ENCODE results near the gene ATAT1. TPM values are rescaled to one million over a fixed set of nuclear protein-coding genes. Genes with fewer than 3 reads are reported as not detected.

ATAT1 gene
- total and polyA plus RNA-seq, 2 of the 4 experiments (the other 2 are of a cell fraction), result 5.6 to 15.5 TPM

GRCh38 chr6:30614044-30614842 lies 12.4 kb upstream of the ATAT1 start:
- no peak for DNase-seq
- Histone ChIP-seq H2BK15ac (ENCODE audit: low read depth, low read length) (no peak overlapping the region), H4K5ac (ENCODE audit: low read depth, low read length) (peak overlapping the region; percentile 16), H3K56ac (ENCODE audit: extremely low read depth, insufficient read depth, low read length) (peak overlapping the region; percentile 69; the same call in 1 of the 2 replicates), H3K9me3 (ENCODE audit: control insufficient read depth, insufficient read depth, low read length) (no peaks in the 10 kb centered on the region), H3K9me1 (ENCODE audit: insufficient read depth, low read length) (peaks cover 10% of the 10 kb centered on the region), H2BK5ac (ENCODE audit: low read depth, low read length, poor library complexity, severe bottlenecking) (peak overlapping the region; percentile 21), H3K4me1 (ENCODE audit: control insufficient read depth, insufficient read depth, low read length) (peaks cover 8% of the 10 kb centered on the region), H2BK120ac (ENCODE audit: low read depth, low read length) (no peak overlapping the region), H2AK9ac (replicated peaks; ENCODE audit: low read depth, low read length, poor library complexity) (peak overlapping the region; percentile 51), H3K36me3 (ENCODE audit: control insufficient read depth, insufficient read depth, low read length) (peaks cover 21% of the 10 kb centered on the region), H3K4me3 (ENCODE audit: insufficient read depth, low read depth, low read length) (peak overlapping the region; percentile 26; the same call in 1 of the 2 replicates), H2AK5ac (ENCODE audit: low read depth, low read length) (peak overlapping the region; percentile 33), H2AFZ (replicated peaks; ENCODE audit: low read length, poor library complexity) (no peak overlapping the region), H3K27ac (ENCODE audit: insufficient read depth, low read length) (peak overlapping the region; percentile 50; the same call in 1 of the 2 replicates), H3K79me1 (ENCODE audit: low read depth in 1 of 2, low read length in 2 of 2) (peaks cover 41 to 66% of the 10 kb centered on the region in 2 experiments), H4K20me1 (ENCODE audit: insufficient read depth, low read length) (peaks cover 55% of the 10 kb centered on the region), H2BK20ac (ENCODE audit: low read depth, low read length) (no peak overlapping the region), H3K14ac (replicated peaks; ENCODE audit: low read depth, low read length) (peak overlapping the region; percentile 93), H3K4ac (ENCODE audit: low read depth, low read length) (peak overlapping the region; percentile 71), H3K23ac (ENCODE audit: low read depth, low read length) (peak overlapping the region; percentile 61), H3K27me3 (ENCODE audit: control insufficient read depth, insufficient read depth, low read length) (no peaks in the 10 kb centered on the region), H3K9ac (ENCODE audit: low read depth, low read length) (peak overlapping the region; percentile 76), H3K18ac (ENCODE audit: low read depth, low read length) (no peak overlapping the region; the same call in 1 of the 2 replicates), H4K8ac (ENCODE audit: low read depth in 2 of 2, low read length in 2 of 2) (peak overlapping the region in 1 of 2 experiments; percentile 55; a peak in 2 of 4 replicates), H4K91ac (ENCODE audit: insufficient read depth, low read depth, low read length) (peak overlapping the region; percentile 60; the same call in 1 of the 2 replicates), H3K4me2 (ENCODE audit: low read depth, low read length) (peak overlapping the region; percentile 89)
- no peak for ATAC-seq (ENCODE audit: low read depth)
- no TSS peak for BruUV-seq (replicated peaks)
- no CpG with 5 or more reads among the region's 8 CpGs for WGBS, 2 experiments (ENCODE audit: extremely low coverage in 2 of 2, insufficient read length in 1 of 2)
- intact Hi-C loops (cut with micrococcal nuclease) (no loop called here), dilution Hi-C loops (cut with HindIII; ENCODE audit: low sequenced_read_pairs, unreplicated experiment) (no loop called here), in situ Hi-C loops (cut with MboI; ENCODE audit: low sequenced_read_pairs) (no loop called here)
- ChIA-PET CTCF (interaction anchor here (0.7 kb wide), 1 partner anchor 472 kb away, joined by 5 read pairs; no protein-coding TSS in a partner anchor), POLR2A (ENCODE audit: unreplicated experiment) (interaction anchor here (0.6 to 2.2 kb wide), 11 partner anchors 9 to 1465 kb away, joined by 3 to 23 read pairs (median 5); no protein-coding TSS in a partner anchor)
- TF ChIP-seq MXI1 (IDR thresholded peaks at IDR 0.05; ENCODE audit: borderline replicate concordance, low read depth, low read length), result no peak
- no peak for TF ChIP-seq SMC3 (IDR thresholded peaks at IDR 0.05; ENCODE audit: low read depth, low read length)
- no peak for TF ChIP-seq FOS (IDR thresholded peaks at IDR 0.05; ENCODE audit: low read depth, low read length)
- TF ChIP-seq POLR2A (IDR thresholded peaks at IDR 0.05; ENCODE audit: low read depth, low read length), result no peak
- no peak for TF ChIP-seq ELK1 (IDR thresholded peaks at IDR 0.05; ENCODE audit: borderline replicate concordance, low read depth, low read length)
- TF ChIP-seq RFX5 (IDR thresholded peaks at IDR 0.05; ENCODE audit: low read depth, low read length), result no peak
- no peak for TF ChIP-seq BHLHE40 (IDR thresholded peaks at IDR 0.05; ENCODE audit: low read depth, low read length)
- no peak for TF ChIP-seq RAD21 (IDR thresholded peaks at IDR 0.05; ENCODE audit: low read length)
- no peak for TF ChIP-seq CTCF (conservative IDR thresholded peaks at IDR 0.05; ENCODE audit: low read depth, low read length)
- TF ChIP-seq RCOR1 (IDR thresholded peaks at IDR 0.05; ENCODE audit: insufficient replicate concordance, low read length), result no peak
- no peak for TF ChIP-seq NFE2L2 (IDR thresholded peaks at IDR 0.05; ENCODE audit: low read depth, low read length)
- no peak for TF ChIP-seq CHD1 (IDR thresholded peaks at IDR 0.05; ENCODE audit: low read depth, low read length)
- no peak for TF ChIP-seq MAFK (IDR thresholded peaks at IDR 0.05; ENCODE audit: low read depth, low read length)
- no peak for TF ChIP-seq USF2 (IDR thresholded peaks at IDR 0.05; ENCODE audit: low read depth, low read length)
